ENCODE results near the gene BNIP2.

Gene BNIP2

DNA sequence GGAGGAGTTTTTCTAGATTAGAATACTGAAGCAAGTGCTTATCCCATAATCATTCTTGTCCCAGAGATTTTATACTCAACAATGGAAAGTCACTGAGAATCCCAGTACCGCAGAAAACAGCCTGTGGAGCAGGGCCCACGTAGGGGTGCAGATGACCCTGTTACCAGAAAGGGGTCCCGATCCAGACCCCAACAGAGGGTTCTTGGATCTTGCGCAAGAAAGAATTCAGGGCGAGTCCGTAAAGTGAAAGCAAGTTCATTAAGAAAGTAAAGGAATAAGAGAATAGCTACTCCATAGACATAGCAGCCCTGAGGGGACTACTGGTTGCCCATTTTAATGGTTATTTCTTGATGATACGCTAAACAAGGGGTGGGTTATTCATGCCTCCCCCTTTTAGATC lies 75.0 kb downstream of the BNIP2 start:
- TF ChIP-seq, protein P1, sequence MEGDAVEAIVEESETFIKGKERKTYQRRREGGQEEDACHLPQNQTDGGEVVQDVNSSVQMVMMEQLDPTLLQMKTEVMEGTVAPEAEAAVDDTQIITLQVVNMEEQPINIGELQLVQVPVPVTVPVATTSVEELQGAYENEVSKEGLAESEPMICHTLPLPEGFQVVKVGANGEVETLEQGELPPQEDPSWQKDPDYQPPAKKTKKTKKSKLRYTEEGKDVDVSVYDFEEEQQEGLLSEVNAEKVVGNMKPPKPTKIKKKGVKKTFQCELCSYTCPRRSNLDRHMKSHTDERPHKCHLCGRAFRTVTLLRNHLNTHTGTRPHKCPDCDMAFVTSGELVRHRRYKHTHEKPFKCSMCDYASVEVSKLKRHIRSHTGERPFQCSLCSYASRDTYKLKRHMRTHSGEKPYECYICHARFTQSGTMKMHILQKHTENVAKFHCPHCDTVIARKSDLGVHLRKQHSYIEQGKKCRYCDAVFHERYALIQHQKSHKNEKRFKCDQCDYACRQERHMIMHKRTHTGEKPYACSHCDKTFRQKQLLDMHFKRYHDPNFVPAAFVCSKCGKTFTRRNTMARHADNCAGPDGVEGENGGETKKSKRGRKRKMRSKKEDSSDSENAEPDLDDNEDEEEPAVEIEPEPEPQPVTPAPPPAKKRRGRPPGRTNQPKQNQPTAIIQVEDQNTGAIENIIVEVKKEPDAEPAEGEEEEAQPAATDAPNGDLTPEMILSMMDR (IDR thresholded peaks at IDR 0.05; ENCODE audit: insufficient read depth, missing control alignments): no peak
- no peak for FAIRE-seq
- DNase-seq (ENCODE audit: insufficient read length, low spot score): no peak

DNA sequence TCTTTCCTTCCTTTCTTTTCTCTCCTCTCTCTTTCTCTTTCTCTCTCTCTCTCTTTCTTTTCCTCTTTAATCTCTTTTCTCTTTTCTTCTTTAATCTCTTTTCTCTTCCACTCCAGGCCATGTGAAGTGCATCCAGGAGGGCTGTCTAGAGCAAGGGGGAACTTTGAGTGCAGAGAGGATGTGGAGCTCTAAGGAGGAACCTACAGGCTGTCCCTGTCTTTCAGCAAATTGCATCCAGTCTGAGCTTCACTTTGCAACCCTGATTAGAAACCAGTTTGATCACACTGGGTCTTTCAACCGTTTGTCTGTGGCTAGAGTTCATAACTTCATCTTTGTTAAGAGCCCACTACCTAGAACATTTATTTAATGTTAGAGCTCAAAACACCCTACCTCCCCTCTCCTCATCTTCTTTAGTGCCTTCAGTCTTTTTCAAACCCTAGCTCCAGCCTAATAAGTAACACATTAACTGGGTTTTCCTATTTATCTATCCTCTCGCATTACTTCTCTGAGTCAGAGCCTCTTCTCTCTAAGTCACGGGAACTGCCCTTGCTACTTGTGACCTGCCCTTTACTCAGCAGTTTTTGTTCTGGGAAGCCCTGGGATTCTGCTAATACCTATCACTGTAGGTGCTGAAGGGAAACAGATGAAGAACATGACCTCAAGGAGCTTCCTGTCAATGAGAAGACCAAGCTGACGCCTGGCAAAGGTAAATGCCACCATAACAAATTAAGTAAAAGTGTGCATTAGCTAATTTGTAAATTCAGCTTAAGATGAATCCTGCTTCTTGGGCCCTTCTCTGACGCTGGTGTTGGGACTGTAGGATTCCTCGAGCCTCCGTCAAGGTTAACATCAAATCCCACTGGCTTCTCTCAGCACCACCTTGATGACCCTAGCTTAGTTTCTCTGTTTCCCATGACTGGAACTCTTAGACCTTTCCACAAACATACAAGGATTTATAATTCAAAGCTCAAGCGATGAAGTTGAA lies 77.6 kb downstream of the BNIP2 start, which contains the start of gene GCNT3:
GCNT3 (plus strand) TSS at position 508 of the 985 bp plus-strand sequence. CDS start 6,456 bp downstream, outside the sequence.
- no peak for DNase-seq (ENCODE audit: insufficient read length, low spot score)
- FAIRE-seq: no peak
- TF ChIP-seq, protein P1 (IDR thresholded peaks at IDR 0.05; ENCODE audit: insufficient read depth, missing control alignments): no peak

DNA sequence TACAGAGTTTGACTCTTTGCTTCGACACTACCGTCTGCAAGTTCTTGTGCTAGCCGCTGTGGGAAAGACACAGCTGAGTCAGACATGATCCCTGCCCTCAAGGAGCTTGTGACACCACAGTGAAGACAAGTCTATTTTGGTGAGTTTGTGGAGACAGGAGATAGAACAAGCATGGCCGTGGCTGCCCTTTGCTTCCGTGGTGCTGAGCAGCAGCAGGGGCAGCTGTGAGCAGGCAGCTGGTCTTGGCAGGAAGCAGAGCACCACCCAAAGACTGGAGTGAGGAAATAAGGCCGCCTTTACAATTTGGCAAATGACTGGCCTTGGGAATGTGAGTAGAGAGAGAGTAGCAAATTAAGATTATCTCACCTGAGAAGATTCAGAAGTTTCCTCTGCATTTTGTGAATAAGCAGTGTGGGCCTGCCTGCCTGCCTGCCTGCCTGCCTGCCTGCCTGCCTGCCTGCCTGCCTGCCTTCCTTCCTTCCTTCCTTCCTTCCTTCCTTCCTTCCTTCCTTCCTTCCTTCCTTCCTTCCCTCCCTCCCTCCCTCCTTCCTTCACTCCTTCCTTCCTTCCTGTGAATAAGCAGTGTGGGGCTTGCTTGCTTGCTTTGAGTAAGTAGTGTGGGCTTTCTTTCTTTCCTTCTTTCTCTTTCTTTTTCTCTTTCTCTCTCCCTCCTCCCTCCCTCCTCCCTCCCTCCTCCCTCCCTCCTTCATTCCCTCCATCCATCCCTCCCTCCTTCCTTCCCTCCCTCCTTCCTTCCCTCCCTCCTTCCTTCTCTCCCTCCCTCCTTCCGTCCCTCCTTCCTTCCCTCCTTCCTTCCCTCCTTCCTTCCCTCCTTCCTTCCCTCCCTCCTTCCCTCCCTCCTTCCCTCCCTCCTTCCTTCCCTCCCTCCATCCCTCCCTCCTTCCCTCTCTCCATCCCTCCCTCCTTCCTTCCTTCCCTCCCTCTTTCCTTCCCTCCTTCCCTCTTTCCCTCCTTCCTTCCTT lies 79.1 kb downstream of the BNIP2 start:
- DNase-seq (ENCODE audit: insufficient read length, low spot score) (no peak), FAIRE-seq (no peak)
- TF ChIP-seq, protein P1 (IDR thresholded peaks at IDR 0.05; ENCODE audit: insufficient read depth, missing control alignments): no peak
